DND-41 (cell line): ENCODE data around the gene RYR2.

Experiments used
- CTCF ChIP-seq: IDR thresholded peaks from 2 replicates; pipeline ENCODE4 v1.5.1; 2012; ENCODE audit warnings: borderline replicate concordance, low read length, moderate library complexity, mild to moderate bottlenecking; ENCODE audit not compliant: poor library complexity, severe bottlenecking; ENCODE audit errors: extremely low read depth
- EZH2 ChIP-seq: IDR thresholded peaks from 3 replicates; pipeline ENCODE4 v1.6.1; 2012; ENCODE audit warnings: borderline replicate concordance, low read depth, mild to moderate bottlenecking, moderate library complexity, low read length, inconsistent platforms; ENCODE audit not compliant: severe bottlenecking

GRCh38 chr1:237679687-237680086, 637.7 kb downstream of the RYR2 start:
- TF ChIP-seq CTCF = no peak
- no peak for TF ChIP-seq EZH2
